PC-9 (cell line): ENCODE data around the gene TNIP2.

ENCODE experiments used
- CTCF ChIP-seq: fragments of 200-600 bp; sonication (generic); conservative IDR thresholded peaks from 2 replicates; pipeline ENCODE4 v1.6.1; 2017; ENCODE audit warnings: mixed run types, antibody characterized with exemption, mild to moderate bottlenecking, moderate library complexity
- EZH2 ChIP-seq: fragments of 200-600 bp; sonication (generic); IDR thresholded peaks from 2 replicates; pipeline ENCODE4 v1.8.0; 2017; ENCODE audit warnings: antibody characterized with exemption, low read depth

- TF ChIP-seq CTCF: no peak
- no peak for TF ChIP-seq EZH2
Measured at GRCh38 chr4:2799224-2799911, 43.2 kb upstream of the TNIP2 start.
